Islet of Langerhans (tissue), 1 donor: ENCODE results near the gene NIT1.

Source experiments
- FAIRE-seq: peaks from one replicate; lab custom pipeline; 2011; peaks lifted over from hg19 to GRCh38; lab: Jason Lieb, UNC

NIT1 gene

GRCh38 chr1:161117759-161118581 is at the start of gene NIT1, which contains the start of gene PFDN2:
Gene NIT1 (plus strand): TSS chr1:161118105. CDS start chr1:161118177, 72 bp downstream.
Gene PFDN2 (minus strand): TSS chr1:161118037. CDS start chr1:161118026, 11 bp downstream.
- FAIRE-seq: no peak

- no peak for FAIRE-seq
These were observed 49.3 kb upstream of the NIT1 start for GRCh38 chr1:161068306-161069234.

GRCh38 chr1:161069241-161069640 is 48.7 kb upstream of the NIT1 start:
- FAIRE-seq: no peak

- no peak for FAIRE-seq
These were observed 48.1 kb upstream of the NIT1 start, which contains the start of gene ARHGAP30 for GRCh38 chr1:161069731-161070270. Gene ARHGAP30 (minus strand): TSS chr1:161069891. CDS start chr1:161069624, 267 bp downstream.

- no peak for FAIRE-seq
These were observed 47.1 kb upstream of the NIT1 start for GRCh38 chr1:161070761-161071160.

- no peak for FAIRE-seq
These were observed 46.0 kb upstream of the NIT1 start for GRCh38 chr1:161071886-161072371.

GRCh38 chr1:161072751-161073449 is 45.0 kb upstream of the NIT1 start:
- no peak for FAIRE-seq

GRCh38 chr1:161073474-161074121 is 44.3 kb upstream of the NIT1 start:
- no peak for FAIRE-seq

GRCh38 chr1:161074676-161075368 is 43.1 kb upstream of the NIT1 start:
- no peak for FAIRE-seq

- no peak for FAIRE-seq
These were observed 41.5 kb upstream of the NIT1 start for GRCh38 chr1:161076410-161076809.

- FAIRE-seq: no peak
These were observed 40.5 kb upstream of the NIT1 start for GRCh38 chr1:161077426-161077825.

- no peak for FAIRE-seq
These were observed 38.3 kb upstream of the NIT1 start for GRCh38 chr1:161079436-161080110.

GRCh38 chr1:161080441-161081405 is 37.2 kb upstream of the NIT1 start:
- FAIRE-seq: no peak

GRCh38 chr1:161081519-161081918 is 36.4 kb upstream of the NIT1 start:
- FAIRE-seq: no peak

- no peak for FAIRE-seq
These were observed 35.4 kb upstream of the NIT1 start for GRCh38 chr1:161082483-161082882.

GRCh38 chr1:161082996-161083747 is 34.7 kb upstream of the NIT1 start:
- FAIRE-seq: no peak

- FAIRE-seq: no peak
These were observed 33.9 kb upstream of the NIT1 start for GRCh38 chr1:161083748-161084596.
